SK-N-SH (cell line): ENCODE data around the gene WASF3.

ENCODE experiments used
- CHD2 ChIP-seq: fragments of 150-350 bp; IDR thresholded peaks from 2 replicates; pipeline ENCODE4 v1.6.1; 2018; ENCODE audit warnings: low read length; ENCODE audit not compliant: partially characterized antibody
- CTCF ChIP-seq: fragments of 200-600 bp; sonication (generic); IDR thresholded peaks from 2 replicates; pipeline ENCODE4 v1.6.1; 2017; ENCODE audit warnings: antibody characterized with exemption, mild to moderate bottlenecking, moderate library complexity
- EZH2phosphoT487 ChIP-seq: fragments of 200-600 bp; sonication (generic); IDR thresholded peaks from 2 replicates; pipeline ENCODE4 v1.6.1; 2017; ENCODE audit warnings: low read depth, mixed run types, mild to moderate bottlenecking, antibody characterized with exemption, moderate library complexity, borderline replicate concordance
- FOXM1 ChIP-seq: IDR thresholded peaks from 2 replicates; pipeline ENCODE4 v1.4.0; 2012; ENCODE audit warnings: low read depth, mild to moderate bottlenecking
- JUND ChIP-seq: IDR thresholded peaks from 2 replicates; pipeline ENCODE4 v1.4.0; 2012
- POLR2AphosphoS5 ChIP-seq: IDR thresholded peaks from 2 replicates; pipeline ENCODE4 v1.6.1; 2012; ENCODE audit warnings: low read depth, low read length
- REST ChIP-seq: IDR thresholded peaks from 2 replicates; pipeline ENCODE4 v1.6.1; 2012; ENCODE audit warnings: mild to moderate bottlenecking, low read depth, low read length, moderate library complexity
- RXRA ChIP-seq: IDR thresholded peaks from 2 replicates; pipeline ENCODE4 v1.4.0; 2012; ENCODE audit warnings: low read depth, mild to moderate bottlenecking, borderline replicate concordance
- TCF12 ChIP-seq: IDR thresholded peaks from 2 replicates; pipeline ENCODE4 v1.4.0; 2012
- YY1 ChIP-seq: IDR thresholded peaks from 2 replicates; pipeline ENCODE4 v1.4.0; 2012; ENCODE audit warnings: low read depth, mild to moderate bottlenecking

GRCh38 chr13:26686285-26686684 is 128.8 kb downstream of the WASF3 start:
- TF ChIP-seq CTCF: no peak
- no peak for TF ChIP-seq EZH2phosphoT487
- TF ChIP-seq FOXM1: no peak
- peak; percentile 16 for TF ChIP-seq CHD2
- no peak for TF ChIP-seq YY1
- no peak for TF ChIP-seq REST
- no peak for TF ChIP-seq JUND
- TF ChIP-seq TCF12: no peak
- no peak for TF ChIP-seq RXRA
- no peak for TF ChIP-seq POLR2AphosphoS5
